Measurements from ENCODE around the gene SCN5A.

The SCN5A gene

DNA sequence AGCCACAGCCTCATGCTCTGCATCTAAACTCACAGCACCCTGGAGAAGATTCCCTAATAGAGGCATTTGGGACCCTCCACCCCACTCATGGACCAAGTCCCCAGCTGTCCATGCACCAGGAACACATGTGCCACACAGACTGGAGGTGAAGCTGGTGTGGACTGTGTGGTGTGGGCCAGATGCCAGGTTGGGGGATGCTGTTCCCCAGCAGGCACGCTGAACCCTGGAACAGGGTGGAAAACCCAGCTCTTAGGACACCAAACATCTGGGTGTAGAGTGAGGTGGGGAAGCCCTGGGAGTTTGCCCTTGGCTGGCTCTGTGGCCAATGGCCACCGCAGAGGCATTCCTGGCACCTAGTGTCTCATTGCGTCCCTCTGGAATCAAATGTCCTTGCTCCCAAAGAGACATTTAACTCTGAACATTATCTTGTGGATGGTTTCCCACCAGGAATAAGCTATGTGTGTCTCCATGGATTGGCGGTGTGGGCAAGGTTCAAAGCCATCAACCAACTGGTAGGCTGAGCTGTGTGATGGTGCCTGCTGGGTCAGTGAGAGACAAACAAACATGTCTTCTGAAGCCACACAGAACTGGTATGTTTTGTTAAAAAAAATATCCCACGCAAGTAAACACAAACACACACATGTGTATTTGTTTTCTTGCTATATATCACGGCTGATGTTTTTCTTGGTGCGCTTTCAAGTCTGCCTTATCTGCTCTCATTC is 88.3 kb downstream of the SCN5A start:
- no peak for DNase-seq (ENCODE audit: low read depth in 3 of 3)

DNA sequence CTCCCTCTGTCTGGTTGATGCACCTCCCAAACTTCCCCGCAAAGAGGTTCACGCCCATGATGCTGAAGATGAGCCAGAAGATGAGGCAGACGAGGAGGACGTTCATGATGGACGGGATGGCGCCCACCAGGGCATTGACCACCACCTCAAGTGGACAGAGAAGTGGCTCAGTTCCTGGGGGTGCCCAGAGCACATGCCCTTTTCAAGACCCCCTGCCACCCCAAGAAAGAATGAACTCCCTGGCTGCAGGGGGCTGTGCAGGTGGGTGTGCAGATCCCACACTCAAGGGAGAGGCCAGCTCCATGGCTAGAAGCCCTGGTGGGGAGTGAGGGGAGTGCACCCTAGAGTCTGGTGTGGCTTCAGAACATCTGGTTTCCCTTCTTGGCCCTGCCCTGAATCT is 89.2 kb downstream of the SCN5A start:
- no peak for DNase-seq (ENCODE audit: low read depth in 3 of 3)

DNA sequence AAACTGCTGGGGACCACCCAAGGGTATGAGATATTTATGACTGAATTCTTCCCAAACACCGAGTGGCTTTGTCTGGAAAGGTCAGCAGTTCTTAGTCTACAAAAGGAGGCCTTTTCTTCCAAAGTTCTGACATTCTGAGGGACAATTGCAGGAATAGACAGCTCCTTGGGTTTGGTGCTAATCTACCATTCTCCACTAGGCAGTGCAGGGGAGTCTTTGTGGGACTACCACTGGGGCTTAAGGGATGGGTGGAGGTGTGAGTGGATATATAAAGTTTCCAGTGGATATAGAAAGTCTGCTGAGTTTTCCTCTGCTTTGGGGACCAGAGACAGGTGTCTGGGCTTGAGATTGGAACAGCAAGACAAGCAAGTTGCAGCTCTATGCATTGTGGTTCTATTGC is 90.6 kb downstream of the SCN5A start:
- no peak for DNase-seq (ENCODE audit: low read depth in 3 of 3)

DNA sequence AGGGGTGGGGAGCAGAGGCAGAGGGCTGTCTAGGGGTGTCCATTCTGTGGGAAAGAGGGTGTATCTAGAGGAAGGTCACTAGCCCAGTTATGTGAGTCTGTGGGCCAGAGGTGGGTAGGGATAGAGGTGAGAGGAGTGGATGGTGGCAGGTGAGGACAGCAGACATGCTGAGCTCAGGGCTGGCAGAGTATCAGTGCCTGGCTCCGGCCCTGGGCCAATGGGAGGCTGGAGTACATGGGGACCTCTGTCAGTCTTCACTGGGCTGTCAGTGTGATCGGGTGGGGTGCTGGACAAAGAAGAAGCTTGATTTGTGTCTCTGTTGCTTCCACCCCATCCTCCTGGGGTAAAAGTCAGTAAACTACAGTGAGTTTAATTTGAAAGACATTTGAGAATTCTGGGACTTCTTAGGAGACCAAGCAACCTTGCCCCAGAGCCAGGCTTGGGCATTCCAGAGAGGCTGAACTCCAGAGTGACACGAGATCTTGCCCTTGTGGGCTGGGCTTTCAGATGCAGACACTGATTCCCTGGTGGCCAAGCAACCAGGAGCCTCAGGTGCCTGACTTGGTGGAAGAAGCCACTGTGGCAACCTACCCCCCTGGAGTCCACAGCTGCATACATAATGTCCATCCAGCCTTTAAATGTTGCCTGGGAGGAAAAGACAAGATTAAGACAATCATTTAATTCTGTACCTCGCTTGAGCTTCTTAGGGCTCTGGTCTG is 92.7 kb downstream of the SCN5A start:
- DNase-seq (ENCODE audit: low read depth in 3 of 3): no peak

DNA sequence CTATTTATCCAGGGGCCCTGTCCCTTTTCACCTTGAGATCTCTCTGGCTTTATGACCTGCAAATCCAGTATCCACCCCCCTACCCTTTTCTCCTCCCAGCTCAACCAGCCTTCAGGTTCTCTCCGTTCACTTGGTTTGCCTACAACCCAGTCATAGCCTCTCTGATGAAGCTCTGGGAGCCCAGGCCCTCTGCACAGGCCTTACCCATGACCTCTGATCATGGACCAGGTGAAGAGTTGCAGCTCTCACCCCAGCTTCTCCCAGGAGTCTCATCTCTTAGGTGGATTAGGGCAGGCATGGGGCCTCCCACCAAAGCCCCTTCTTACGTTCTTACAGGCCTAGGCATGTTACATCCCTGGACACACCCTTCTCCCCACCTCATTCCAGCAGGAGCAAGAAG is 93.6 kb downstream of the SCN5A start:
- no peak for DNase-seq (ENCODE audit: low read depth in 3 of 3)

DNA sequence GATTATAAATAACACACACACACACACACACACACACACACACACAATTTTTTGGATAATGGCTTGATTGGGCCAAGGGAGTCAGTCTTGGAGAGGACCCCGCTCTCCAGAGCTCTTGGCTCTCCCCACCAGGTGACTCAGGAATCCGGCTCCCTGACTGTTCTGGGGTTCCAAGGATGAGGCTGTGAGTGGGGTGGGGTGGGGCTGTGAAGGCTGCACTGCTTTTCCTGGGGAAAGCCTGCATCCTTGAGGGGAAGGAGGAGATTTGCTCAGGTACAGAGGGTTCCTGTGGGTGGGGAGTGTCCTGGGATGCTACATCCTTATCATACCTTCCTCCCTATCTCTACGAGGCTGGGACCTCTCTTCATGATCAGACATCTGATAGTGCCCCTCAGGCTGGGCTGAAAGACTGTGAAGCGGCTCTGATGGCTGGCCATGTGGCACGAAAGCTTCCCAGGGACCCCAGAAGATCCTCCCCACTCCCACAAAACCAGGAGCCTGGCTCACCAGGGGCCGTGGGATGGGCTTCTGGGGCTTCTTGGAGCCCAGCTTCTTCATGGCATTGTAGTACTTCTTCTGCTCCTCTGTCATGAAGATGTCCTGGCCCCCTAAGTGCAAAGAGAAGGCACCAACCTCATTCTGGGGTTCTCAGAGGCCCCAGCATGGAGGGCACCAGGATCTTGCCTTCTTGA is 94.2 kb downstream of the SCN5A start:
- no peak for DNase-seq (ENCODE audit: low read depth in 3 of 3)

DNA sequence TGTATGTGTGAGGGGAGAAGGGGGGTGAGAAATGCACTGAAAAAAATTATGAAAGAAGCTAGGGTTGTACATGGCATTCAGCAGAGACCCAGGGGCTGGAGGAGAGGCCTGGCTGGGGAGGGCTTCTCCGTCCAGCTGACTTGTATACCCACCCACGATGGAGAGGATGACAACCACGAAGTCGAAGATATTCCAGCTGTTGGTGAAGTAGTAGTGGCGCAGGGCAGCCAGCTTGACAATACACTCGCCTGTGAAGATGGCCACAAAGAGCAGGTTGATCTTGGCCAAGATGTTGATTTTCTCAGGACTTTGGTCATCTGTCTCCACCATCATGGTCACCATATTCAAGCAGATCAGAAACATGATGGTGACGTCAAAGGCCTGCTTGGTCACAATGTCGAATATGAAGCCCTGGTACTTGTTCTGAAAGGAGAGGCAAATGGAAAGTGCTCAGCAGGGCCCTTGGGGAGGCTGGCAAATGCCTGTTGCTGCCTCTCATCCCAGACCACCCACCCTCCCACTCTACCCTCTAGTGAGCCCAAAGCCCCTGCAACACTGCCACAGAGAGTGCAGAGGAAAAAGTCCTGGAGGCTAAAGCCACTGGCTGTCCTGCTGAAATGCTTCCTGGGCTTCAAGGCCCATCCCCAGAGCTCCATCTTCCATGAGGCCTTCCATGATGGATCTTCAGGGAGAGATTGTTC is 95.2 kb downstream of the SCN5A start:
- no peak for DNase-seq (ENCODE audit: low read depth in 3 of 3)

DNA sequence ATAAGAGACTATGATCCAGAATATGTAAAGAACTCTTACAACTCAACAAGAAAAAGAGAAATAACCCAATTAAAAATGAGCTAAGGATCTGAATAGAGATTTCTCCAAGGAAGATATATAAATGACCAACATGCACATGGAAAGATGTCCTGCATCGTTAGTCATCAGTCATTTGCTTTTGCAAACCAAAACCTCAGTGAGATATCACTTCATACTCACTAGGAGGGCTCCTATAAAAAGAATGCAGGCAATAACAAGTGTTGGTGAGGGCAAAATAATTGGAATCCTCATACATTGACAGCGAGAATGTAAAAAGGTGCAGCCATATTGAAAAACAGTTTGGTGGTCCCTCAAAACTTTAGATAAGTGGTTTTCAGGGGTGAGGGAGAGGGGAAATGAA is 96.4 kb downstream of the SCN5A start:
- no peak for DNase-seq (ENCODE audit: low read depth in 3 of 3)

DNA sequence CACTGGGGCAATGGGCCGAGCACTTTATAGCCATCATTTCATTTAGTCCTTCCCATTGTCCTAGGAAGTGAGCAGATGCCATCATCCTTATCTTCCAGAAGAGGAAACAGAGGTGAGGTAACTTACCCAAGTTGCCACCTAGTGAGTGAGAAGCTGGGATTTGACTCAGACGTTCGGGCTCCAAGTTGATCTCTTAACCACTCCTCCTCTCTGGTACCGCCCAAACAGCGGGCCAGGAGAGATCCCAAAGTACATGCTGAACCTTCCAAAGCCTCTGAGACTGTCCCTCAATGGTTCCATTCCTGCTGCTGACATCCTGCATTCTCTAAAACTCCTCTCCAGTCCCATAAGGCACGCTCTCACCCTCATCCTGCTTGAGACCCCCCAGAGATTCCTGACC is 97.1 kb downstream of the SCN5A start:
- DNase-seq (ENCODE audit: low read depth in 3 of 3): no peak

DNA sequence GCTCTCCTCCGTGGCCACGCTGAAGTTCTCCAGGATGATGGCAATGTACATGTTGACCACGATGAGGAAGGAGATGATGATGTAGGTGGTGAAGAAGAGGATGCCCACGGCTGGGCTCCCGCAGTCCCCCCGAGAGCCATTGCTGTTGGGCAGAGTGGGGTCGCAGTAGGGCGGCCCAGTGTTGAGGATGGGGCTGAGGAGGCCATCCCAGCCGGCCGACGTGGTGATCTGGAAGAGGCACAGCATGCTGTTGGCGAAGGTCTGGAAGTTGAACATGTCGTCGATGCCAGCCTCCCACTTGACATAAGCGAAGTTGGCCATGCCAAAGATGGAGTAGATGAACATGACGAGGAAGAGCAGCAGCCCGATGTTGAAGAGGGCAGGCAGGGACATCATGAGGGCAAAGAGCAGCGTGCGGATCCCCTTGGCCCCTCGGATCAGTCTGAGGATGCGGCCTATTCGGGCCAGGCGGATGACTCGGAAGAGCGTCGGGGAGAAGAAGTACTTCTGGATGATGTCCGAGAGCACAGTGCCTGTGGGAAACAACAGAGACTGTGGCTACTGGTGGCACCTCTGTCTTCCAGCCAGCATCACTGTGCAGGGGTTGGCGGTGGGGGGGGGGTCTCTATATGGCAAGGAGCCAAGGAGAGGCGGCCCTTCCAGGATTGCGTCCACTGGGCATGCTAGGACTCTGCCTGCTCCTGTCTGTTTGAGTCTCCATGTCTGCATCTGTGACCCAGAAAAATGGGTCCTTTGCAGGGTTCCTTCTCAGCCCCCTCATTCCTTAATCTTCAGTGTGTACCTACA is 98.3 kb downstream of the SCN5A start:
- DNase-seq (ENCODE audit: low read depth in 3 of 3): no peak

DNA sequence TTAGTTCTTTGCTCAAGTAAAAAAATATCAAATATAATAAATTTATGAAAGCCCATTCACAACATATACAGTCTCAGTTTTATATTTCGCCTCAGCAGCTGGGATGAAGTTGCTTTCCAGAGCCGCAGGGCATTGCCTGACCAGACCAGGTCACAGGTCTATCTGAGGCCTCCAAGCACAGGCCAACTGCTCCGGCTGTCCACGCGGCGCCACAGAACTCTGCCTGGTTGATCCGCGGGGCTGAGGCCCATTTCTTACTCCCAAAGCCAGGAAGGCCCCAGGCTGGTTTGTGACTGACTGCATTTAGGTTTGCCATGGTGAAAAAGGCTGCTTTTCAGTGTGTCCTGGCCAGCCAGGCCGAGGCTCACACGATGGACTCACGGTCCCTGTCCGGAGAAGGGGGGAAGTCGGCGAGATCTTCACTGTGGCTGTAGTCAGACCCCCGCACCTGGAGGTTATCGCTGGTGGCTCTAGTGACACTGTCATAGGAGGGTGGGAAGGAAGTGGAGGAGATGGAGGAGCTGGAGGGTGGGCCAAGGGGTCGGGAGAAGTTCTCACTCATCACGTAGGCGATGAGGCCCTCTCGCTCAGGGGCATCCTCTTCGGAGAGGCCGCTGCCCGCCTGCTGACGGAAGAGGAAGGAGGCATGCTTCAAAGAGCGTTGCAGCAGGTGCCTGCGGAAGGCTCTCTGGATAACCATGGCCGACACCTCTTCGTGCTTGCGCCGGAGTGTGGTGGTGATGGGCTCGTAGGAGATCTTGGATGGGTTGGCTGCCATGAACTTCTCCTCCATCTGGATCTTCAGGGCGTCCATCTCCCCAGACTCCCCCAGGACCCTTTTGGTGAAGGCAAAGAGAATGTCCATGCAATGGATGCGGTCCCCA is 99.3 kb downstream of the SCN5A start:
- DNase-seq (ENCODE audit: low read depth in 3 of 3): no peak

DNA sequence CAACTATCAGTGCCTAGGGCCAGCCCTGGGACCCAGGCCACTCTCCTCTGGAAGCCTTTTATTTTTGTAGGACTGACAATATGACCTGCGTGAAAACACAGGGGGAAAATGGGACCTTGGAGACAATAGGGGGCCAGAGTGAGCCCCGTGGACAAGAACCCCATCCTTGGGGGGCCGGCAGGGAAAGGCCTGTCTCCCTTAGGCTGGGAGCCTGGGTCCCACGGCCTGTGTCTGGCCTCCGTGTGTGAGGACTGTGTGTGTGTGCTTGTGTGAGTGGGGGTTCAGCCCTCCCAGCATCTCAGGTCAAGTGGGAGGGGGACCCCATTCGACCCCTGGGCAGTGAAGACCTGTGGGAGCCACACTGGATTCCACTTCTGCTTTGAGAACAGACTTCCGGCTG is 100.0 kb downstream of the SCN5A start:
- no peak for DNase-seq (ENCODE audit: low read depth in 3 of 3)

DNA sequence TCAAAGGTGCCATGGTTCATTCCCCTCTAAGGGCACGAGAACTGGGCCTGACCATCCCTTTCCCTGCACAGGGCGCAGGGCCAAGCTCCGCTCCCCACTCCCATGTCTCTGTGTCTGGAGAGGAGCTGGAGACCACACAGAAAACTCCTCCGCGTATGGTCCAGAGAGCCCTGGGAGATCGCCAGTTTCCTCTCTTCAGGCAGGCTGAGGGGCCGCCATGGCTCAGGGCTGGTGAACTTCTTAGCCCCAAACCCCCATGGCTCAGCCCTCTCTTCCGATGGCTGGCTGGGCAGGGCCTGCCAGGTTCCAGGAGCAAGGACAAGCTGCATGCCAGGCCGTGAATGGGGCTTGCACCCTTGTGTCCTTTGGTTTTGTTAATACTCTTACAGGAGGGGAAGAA is 100.4 kb downstream of the SCN5A start:
- no peak for DNase-seq (ENCODE audit: low read depth in 3 of 3)

DNA sequence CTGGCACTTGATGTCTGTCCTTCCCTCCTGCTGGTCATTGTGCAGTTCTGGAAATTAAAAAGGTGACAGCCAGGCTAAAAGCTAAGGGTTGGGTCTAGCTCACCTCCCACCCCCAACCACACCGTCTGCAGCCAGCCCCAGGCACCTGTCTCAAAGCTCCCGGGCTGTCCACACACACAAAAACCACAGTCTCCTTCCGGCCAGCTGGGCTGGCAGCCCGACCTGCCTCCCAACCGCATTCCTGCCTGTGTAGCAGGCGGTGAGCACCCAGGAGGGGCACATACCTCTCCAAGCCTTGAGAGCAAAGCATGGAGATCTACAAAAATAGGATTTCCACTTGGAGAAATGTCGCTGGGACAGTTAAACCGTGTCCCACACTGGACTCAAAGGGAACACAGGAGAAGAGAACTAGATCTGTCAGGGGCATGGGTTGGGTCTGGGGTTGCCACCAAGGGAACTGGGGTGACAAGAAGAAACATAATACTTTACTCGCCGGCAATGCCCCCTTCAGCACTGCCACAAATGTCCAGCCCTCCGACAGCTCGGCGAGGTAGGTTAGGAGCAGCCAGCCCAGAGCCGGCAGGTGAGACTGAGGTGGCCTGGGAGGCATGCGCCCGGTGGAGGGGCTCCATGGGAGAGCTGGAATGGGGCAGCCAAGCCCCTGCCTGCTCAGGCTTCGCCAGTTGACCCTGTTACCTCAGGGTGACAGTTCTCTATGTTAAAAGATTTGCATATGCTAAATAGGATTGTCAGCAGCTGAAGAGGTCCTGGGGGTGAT is 101.1 kb downstream of the SCN5A start:
- no peak for DNase-seq (ENCODE audit: low read depth in 3 of 3)

DNA sequence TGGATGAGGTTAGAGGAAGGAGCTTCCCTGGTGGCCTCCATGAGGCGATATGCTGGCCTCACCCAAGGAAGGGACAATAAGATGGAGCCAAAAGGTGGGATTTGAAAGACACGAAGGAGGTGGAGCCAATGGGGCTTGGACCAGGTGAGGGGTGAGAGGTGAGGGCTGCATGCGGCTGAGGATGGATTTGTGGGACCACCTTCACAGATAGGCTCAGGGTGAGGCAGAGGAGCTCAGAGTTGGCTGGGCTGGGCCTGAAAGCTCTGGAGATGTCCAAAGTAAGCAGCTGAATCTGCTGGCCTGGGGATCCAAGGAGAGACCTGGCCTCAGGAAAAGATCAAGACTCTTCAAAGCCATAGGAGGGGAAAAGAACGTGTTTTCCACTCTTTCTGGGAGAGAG is 103.5 kb downstream of the SCN5A start:
- no peak for DNase-seq (ENCODE audit: low read depth in 3 of 3)

DNA sequence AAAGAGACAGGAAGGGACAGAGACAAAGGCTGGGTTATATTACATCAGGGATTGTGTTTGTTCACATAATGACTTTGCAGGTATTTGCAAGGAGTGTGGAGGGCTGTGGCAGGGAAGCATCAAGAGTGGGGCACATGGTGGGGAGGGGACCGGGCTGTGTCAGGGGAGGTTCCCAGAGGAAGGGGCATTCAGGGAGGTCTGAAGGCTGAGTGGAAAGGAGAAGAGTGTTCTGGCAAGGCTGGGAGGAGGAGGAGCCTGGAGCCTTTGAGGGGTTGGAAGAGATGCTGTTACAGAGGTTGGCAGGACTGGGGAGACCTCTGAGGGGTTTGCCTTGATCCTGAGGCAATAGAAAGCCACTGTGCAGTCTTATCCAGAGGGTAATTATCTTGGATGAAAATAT is 103.9 kb downstream of the SCN5A start:
- no peak for DNase-seq (ENCODE audit: low read depth in 3 of 3)

DNA sequence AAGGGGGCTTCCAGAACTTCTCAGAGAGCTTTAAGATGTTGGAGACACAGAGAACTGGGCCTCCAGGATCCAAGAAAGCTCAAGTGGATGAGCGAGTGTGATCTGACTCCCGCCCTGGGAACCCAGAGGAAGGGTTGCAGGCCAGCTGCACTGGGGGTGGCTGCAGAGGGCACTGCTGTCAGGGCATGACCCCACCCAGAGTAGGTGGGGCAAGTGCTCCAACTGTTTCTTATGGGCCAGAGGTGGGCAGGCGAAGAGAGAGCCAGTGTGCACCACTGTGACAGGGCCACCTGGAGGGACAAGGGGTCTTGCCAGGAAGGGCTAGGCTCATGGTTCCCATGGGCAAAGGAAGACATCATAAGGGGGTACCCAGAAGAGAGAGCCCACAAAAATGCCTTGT is 104.6 kb downstream of the SCN5A start:
- DNase-seq (ENCODE audit: low read depth in 3 of 3): no peak

DNA sequence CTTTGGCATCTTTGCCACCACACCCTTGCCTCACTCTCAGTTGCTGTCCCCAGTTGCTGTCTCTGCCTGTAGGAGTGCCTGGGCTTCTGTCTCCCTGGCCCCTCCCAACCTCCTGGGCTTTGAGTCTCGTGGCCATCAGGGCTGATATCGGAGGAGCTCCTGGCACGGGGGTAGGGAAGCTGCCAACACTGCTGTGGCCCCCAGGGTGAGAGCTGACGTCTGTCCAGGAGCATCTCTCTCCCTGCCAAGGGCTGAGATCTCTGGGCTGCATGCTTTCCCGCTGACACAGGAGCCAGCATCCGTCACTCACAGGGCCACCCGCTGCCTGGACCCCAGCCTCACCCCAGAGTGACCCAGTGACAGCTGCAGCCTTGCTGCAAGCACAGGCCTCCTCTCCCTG is 105.9 kb downstream of the SCN5A start:
- no peak for DNase-seq (ENCODE audit: low read depth in 3 of 3)

DNA sequence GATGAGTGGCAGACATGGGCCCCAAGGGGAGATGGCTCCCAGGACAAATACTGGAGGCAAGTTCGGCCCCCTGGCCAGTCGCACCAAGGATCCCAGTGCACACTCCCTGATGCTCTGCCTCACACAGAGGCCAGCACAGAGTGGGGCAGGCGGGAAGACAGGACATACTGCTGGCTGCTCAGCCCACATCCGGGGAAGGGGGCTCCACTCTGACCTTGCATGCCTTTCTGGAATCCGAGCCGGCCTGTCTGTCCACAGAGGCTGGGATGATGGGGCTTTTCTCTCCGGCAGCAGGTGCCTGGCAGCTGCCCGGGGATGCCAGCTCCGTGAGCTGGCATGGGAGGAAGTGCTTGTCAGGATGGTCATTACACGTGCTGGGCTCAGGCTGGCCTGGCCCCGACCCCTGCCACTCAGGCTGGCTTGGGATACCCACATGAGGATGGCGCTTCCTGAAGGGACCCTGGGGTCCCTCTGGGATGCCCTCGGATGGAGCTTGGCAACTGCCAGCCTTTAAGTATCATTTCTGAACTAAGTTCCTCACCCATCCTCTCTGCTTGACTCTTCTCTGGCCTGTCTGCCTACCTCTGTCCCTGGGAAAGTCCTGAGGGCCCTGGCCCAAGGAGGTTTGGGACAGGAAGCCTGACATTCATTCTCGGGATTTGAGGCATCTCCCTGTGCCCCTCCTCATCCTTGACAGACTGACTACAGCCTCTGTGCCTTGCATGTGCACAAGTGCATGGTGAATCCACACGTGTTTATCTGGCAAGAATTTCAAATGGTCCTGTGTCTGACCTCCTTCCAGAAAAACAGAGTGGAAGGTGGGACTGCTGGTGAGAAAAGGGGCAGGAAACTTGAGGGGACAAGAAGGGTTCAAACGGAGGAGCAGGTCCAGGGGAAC is 106.8 kb downstream of the SCN5A start:
- no peak for DNase-seq (ENCODE audit: low read depth in 3 of 3)

Measured in stimulated activated CD4-positive, alpha-beta T cell treated with anti-CD3 and anti-CD28 coated beads, TNF-alpha, amount 100 ng/mL, for 48 hours (primary cell).